Measurements from ENCODE around the gene DOLPP1. TPM values are rescaled to one million over a fixed set of nuclear protein-coding genes. Genes with fewer than 3 reads are reported as not detected.

DOLPP1 gene
- total RNA-seq, 1 experiment from 2014 or later, result 27.3 TPM

- TF ChIP-seq EZH2phosphoT487 (IDR thresholded peaks at IDR 0.05; ENCODE audit: borderline replicate concordance, low read length), result no peak
- no peak for TF ChIP-seq CTCF (conservative IDR thresholded peaks at IDR 0.05; ENCODE audit: low read depth, low read length)
- no peak for TF ChIP-seq EZH2 (IDR thresholded peaks at IDR 0.05; ENCODE audit: low read length, unreplicated experiment)
- ATAC-seq (no peak), DNase-seq (no peak)
- no peaks in the 10 kb centered on the region for H3K9me3 ChIP-seq (ENCODE audit: low read length)
- no peaks in the 10 kb centered on the region for H3F3A ChIP-seq (ENCODE audit: low read length, unreplicated experiment)
- ChIA-PET CTCF (no interaction called here), POLR2A (ENCODE audit: unreplicated experiment) (no interaction called here)
- H3K9me2 ChIP-seq (replicated peaks; ENCODE audit: low read length), result no peaks in the 10 kb centered on the region
- H3K27ac ChIP-seq (ENCODE audit: low read length), result no peak overlapping the region
- intact Hi-C loops (cut with micrococcal nuclease), result no loop called here
- H3K4me3 ChIP-seq (ENCODE audit: low read length), result no peak overlapping the region
- no peak overlapping the region for H3K9ac ChIP-seq (ENCODE audit: low read length)
- H3K27me3 ChIP-seq (ENCODE audit: low read length), result no peaks in the 10 kb centered on the region
- BruUV-seq (replicated peaks), result no TSS peak
- H3K36me3 ChIP-seq (ENCODE audit: low read depth, low read length), result no peaks in the 10 kb centered on the region
- H3K79me2 ChIP-seq (ENCODE audit: low read length), result no peaks in the 10 kb centered on the region
- no peaks in the 10 kb centered on the region for H3K4me1 ChIP-seq (ENCODE audit: insufficient read depth, low read length)
- H2AFZ ChIP-seq (ENCODE audit: low read length), result no peak overlapping the region
- no peak overlapping the region for H3K4me2 ChIP-seq (ENCODE audit: low read length)
- H4K20me1 ChIP-seq (ENCODE audit: low read length), result no peaks in the 10 kb centered on the region
Measured at GRCh38 chr9:129074106-129074505, 6.8 kb upstream of the DOLPP1 start.

- CTCF ChIA-PET, result no interaction called here
- POLR2A ChIA-PET (ENCODE audit: unreplicated experiment), result no interaction called here
Measured at GRCh38 chr9:129075996-129076639, 4.8 kb upstream of the DOLPP1 start.

More at GRCh38 chr9:129075996-129076639, 4.8 kb upstream of the DOLPP1 start:
- TF ChIP-seq EZH2 (IDR thresholded peaks at IDR 0.05; ENCODE audit: low read length, unreplicated experiment) (no peak), CTCF (conservative IDR thresholded peaks at IDR 0.05; ENCODE audit: low read depth, low read length) (no peak), EZH2phosphoT487 (IDR thresholded peaks at IDR 0.05; ENCODE audit: borderline replicate concordance, low read length) (no peak)
- H4K20me1 ChIP-seq (ENCODE audit: low read length), result no peaks in the 10 kb centered on the region
- no peaks in the 10 kb centered on the region; the same call in 1 of the 2 replicates for H3K4me1 ChIP-seq (ENCODE audit: insufficient read depth, low read length)
- BruUV-seq (replicated peaks), result no TSS peak
- no peaks in the 10 kb centered on the region for H3K9me2 ChIP-seq (replicated peaks; ENCODE audit: low read length)
- H3K27ac ChIP-seq (ENCODE audit: low read length), result no peak overlapping the region
- no peaks in the 10 kb centered on the region for H3K36me3 ChIP-seq (ENCODE audit: low read depth, low read length)
- H3F3A ChIP-seq (ENCODE audit: low read length, unreplicated experiment), result no peaks in the 10 kb centered on the region
- no peaks in the 10 kb centered on the region for H3K27me3 ChIP-seq (ENCODE audit: low read length)
- H3K9me3 ChIP-seq (ENCODE audit: low read length), result no peaks in the 10 kb centered on the region
- no peaks in the 10 kb centered on the region for H3K79me2 ChIP-seq (ENCODE audit: low read length)
- H3K4me2 ChIP-seq (ENCODE audit: low read length), result no peak overlapping the region
- H2AFZ ChIP-seq (ENCODE audit: low read length), result no peak overlapping the region
- DNase-seq, result no peak
- intact Hi-C loops (cut with micrococcal nuclease), result no loop called here
- no peak overlapping the region for H3K9ac ChIP-seq (ENCODE audit: low read length)
- no peak for ATAC-seq
- no peak overlapping the region for H3K4me3 ChIP-seq (ENCODE audit: low read length)

Measured in PC-3 (cell line).